Breast epithelium (tissue), 4 donors: ENCODE data around the gene C22orf31. TPM values are rescaled to one million over a fixed set of nuclear protein-coding genes. Genes with fewer than 3 reads are reported as not detected.
A peak's percentile ranks its signal among the peaks of the same experiment; 100 is the strongest.

ENCODE experiments used
- DNase-seq, 2 donors: peaks; one replicate each; pipeline ENCODE4 v3.0.0-alpha.2; 2019; ENCODE audit warnings: low spot score in 2 of 2
- H3K27ac ChIP-seq, 2 donors: fragments of 200-600 bp; sonication (generic) in 1 of 2; one replicate each; pipeline ENCODE4 v1.5.1; 2016 to 2019; ENCODE audit warnings: mild to moderate bottlenecking in 1 of 2
- H3K27me3 ChIP-seq, 2 donors: fragments of 200-600 bp; sonication (generic) in 1 of 2; one replicate each; pipeline versions ENCODE4 v1.5.1 to v1.6.0; 2017 to 2019; ENCODE audit warnings: control low read depth in 1 of 2, mild to moderate bottlenecking in 1 of 2
- H3K36me3 ChIP-seq: fragments of 200-600 bp; one replicate; pipeline ENCODE4 v1.5.1; 2019
- H3K4me1 ChIP-seq, 2 donors: fragments of 200-600 bp; sonication (generic); one replicate each; pipeline ENCODE4 v1.5.1; 2016 to 2019; ENCODE audit warnings: control low read depth in 1 of 2
- H3K4me3 ChIP-seq, 3 donors: fragments of 200-600 bp; sonication (generic); 1 replicate in 2 of 3; 2 replicates in 1 of 3; pipeline ENCODE4 v1.5.1; 2016 to 2019; ENCODE audit warnings: mild to moderate bottlenecking in 3 of 3, moderate library complexity in 2 of 3
- H3K9me3 ChIP-seq, 2 donors: fragments of 200-600 bp; sonication (generic) in 1 of 2; one replicate each; pipeline ENCODE4 v1.5.1; 2016 to 2019; ENCODE audit warnings: control low read depth in 1 of 2
- CTCF ChIP-seq, 3 donors: fragments of 450-650 bp; IDR thresholded peaks; one replicate each; pipeline ENCODE4 v1.5.1; 2016 to 2017; ENCODE audit warnings: antibody characterized with exemption in 3 of 3, mild to moderate bottlenecking in 3 of 3, moderate library complexity in 3 of 3
- POLR2A ChIP-seq: fragments of 450-650 bp; IDR thresholded peaks from one replicate; pipeline ENCODE4 v1.6.1; 2016; ENCODE audit warnings: antibody characterized with exemption, mild to moderate bottlenecking, moderate library complexity
- POLR2AphosphoS5 ChIP-seq, 3 donors: sonication (generic); formaldehyde crosslinking; IDR thresholded peaks; one replicate each; pipeline ENCODE4 v1.6.1; 2017; ENCODE audit warnings: antibody characterized with exemption in 3 of 3
- intact Hi-C: fragments of 100-400 bp; cut with DNase I; formaldehyde crosslinking; loops from one replicate; pipeline ENCODE4 v1.15.1; 2023; ENCODE audit warnings: low total_unique reads
- total RNA-seq, 3 donors: library from RNA; depleted of rRNA; stranded (reverse); fragments of >200 nt; gene quantifications; one replicate each; pipeline ENCODE4 v1.1.0, GENCODE V29; 2016

The C22orf31 gene
- under 1 TPM in 1 of 3 donors, not detected in 2; 0.73 TPM for total RNA-seq

GRCh38 chr22:29061773-29062172 is at the start of gene C22orf31:
Gene C22orf31, minus strand, starts transcription at chr22:29061831. Its CDS starts 39 bp downstream, at chr22:29061792.
- Histone ChIP-seq H3K36me3 (no peaks in the 10 kb centered on the region), H3K27ac (peak within 1 kb of the TSS; percentile 6 to 52), H3K9me3 (no peaks in the 10 kb centered on the region), H3K27me3 (no peaks in the 10 kb centered on the region), H3K4me3 (no peak within 1 kb of the TSS), H3K4me1 (no peaks in the 10 kb centered on the region)
- DNase-seq: no peak
- intact Hi-C loops: no loop called here
- TF ChIP-seq POLR2AphosphoS5 (IDR thresholded peaks at IDR 0.05) (no peak), CTCF (IDR thresholded peaks at IDR 0.05) (no peak), POLR2A (no peak)

GRCh38 chr22:29110946-29111345 is 49.3 kb upstream of the C22orf31 start:
- no peak overlapping the region for H3K27ac ChIP-seq
- DNase-seq: no peak
- H3K9me3 ChIP-seq: no peaks in the 10 kb centered on the region
- no peaks in the 10 kb centered on the region for H3K4me1 ChIP-seq
- intact Hi-C loops: no loop called here
- H3K36me3 ChIP-seq: no peaks in the 10 kb centered on the region
- no peak overlapping the region for H3K4me3 ChIP-seq
- TF ChIP-seq POLR2AphosphoS5 (IDR thresholded peaks at IDR 0.05) (no peak), POLR2A (no peak), CTCF (IDR thresholded peaks at IDR 0.05) (no peak)
- H3K27me3 ChIP-seq: no peaks in the 10 kb centered on the region

- Histone ChIP-seq H3K36me3 (no peaks in the 10 kb centered on the region), H3K27ac (no peak overlapping the region), H3K4me1 (no peaks in the 10 kb centered on the region), H3K27me3 (no peaks in the 10 kb centered on the region), H3K9me3 (no peaks in the 10 kb centered on the region), H3K4me3 (no peak overlapping the region)
- no peak for DNase-seq
- intact Hi-C loops: no loop called here
- no peak for TF ChIP-seq POLR2AphosphoS5 (IDR thresholded peaks at IDR 0.05)
- no peak for TF ChIP-seq POLR2A
- TF ChIP-seq CTCF (IDR thresholded peaks at IDR 0.05): no peak
Observed at GRCh38 chr22:29109822-29110221, 48.2 kb upstream of the C22orf31 start.

- Histone ChIP-seq H3K36me3 (no peaks in the 10 kb centered on the region), H3K27me3 (no peaks in the 10 kb centered on the region), H3K27ac (no peak overlapping the region), H3K9me3 (no peaks in the 10 kb centered on the region), H3K4me1 (no peaks in the 10 kb centered on the region), H3K4me3 (no peak overlapping the region)
- no peak for TF ChIP-seq POLR2A
- no peak for TF ChIP-seq CTCF (IDR thresholded peaks at IDR 0.05)
- TF ChIP-seq POLR2AphosphoS5 (IDR thresholded peaks at IDR 0.05): no peak
- DNase-seq: no peak
- intact Hi-C loops: no loop called here
Observed at GRCh38 chr22:29108137-29108536, 46.5 kb upstream of the C22orf31 start.

GRCh38 chr22:29106839-29107238 is 45.2 kb upstream of the C22orf31 start:
- H3K4me3 ChIP-seq: no peak overlapping the region
- H3K4me1 ChIP-seq: no peaks in the 10 kb centered on the region
- no peak for DNase-seq
- no peak for TF ChIP-seq POLR2AphosphoS5 (IDR thresholded peaks at IDR 0.05)
- no peak for TF ChIP-seq POLR2A
- no peak for TF ChIP-seq CTCF (IDR thresholded peaks at IDR 0.05)
- H3K27ac ChIP-seq: no peak overlapping the region
- H3K27me3 ChIP-seq: no peaks in the 10 kb centered on the region
- no peaks in the 10 kb centered on the region for H3K36me3 ChIP-seq
- intact Hi-C loops: no loop called here
- H3K9me3 ChIP-seq: no peaks in the 10 kb centered on the region
